Measurements from ENCODE around the gene CDX4. TPM values are rescaled to one million over a fixed set of nuclear protein-coding genes. Genes with fewer than 3 reads are reported as not detected.
"Not testable (repeated sequence)": the region's sequence is repeated elsewhere in the genome, so short reads cannot be mapped to it uniquely, and the experiment has no call there.

The CDX4 gene
- total RNA-seq, 1 experiment from 2014 or later, result not detected

- in situ Hi-C loops (cut with HindIII; ENCODE audit: low pct_unique_long_range_greater_than_20kb, low sequenced_read_pairs), result no loop called here
- TF ChIP-seq POLR2AphosphoS5 (IDR thresholded peaks at IDR 0.05; ENCODE audit: low read depth, low read length) (no peak), TCF7L2 (IDR thresholded peaks at IDR 0.05; ENCODE audit: low read depth, low read length) (no peak), REST (IDR thresholded peaks at IDR 0.05; ENCODE audit: insufficient read depth in 1 of 2, low read depth in 2 of 2, low read length in 1 of 2) (no peak), CTCF (IDR thresholded peaks at IDR 0.05) (no peak), SIN3A (IDR thresholded peaks at IDR 0.05; ENCODE audit: borderline replicate concordance, insufficient read depth, low read depth, low read length) (no peak)
- H3K4me1 ChIP-seq (ENCODE audit: control insufficient read depth, insufficient read depth, low read length), result no peaks in the 10 kb centered on the region
- H3K36me3 ChIP-seq (ENCODE audit: control insufficient read depth, insufficient read depth, low read length), result no peaks in the 10 kb centered on the region
- intact Hi-C loops (cut with micrococcal nuclease; ENCODE audit: unreplicated experiment), result no loop called here
- no peak overlapping the region for H3K27ac ChIP-seq (ENCODE audit: low read length)
- ATAC-seq, result no peak
- H3K9me3 ChIP-seq (ENCODE audit: control insufficient read depth, insufficient read depth, low read depth, low read length), result no peaks in the 10 kb centered on the region
- no peak overlapping the region for H3K4me3 ChIP-seq (ENCODE audit: low read depth in 2 of 2, low read length in 2 of 2)
- H3K27me3 ChIP-seq (ENCODE audit: control insufficient read depth, insufficient read depth, low read length), result no peaks in the 10 kb centered on the region
- POLR2A ChIA-PET, result no interaction called here
- CTCF ChIA-PET, result no interaction called here
- no peak for DNase-seq (ENCODE audit: low read depth, low spot score)
- no TSS peak for BruUV-seq (replicated peaks)
Observed at GRCh38 chrX:73490661-73491060, 43.8 kb downstream of the CDX4 start.

- intact Hi-C loops (cut with micrococcal nuclease; ENCODE audit: unreplicated experiment); ATAC-seq; BruUV-seq (replicated peaks); H3K36me3 ChIP-seq (ENCODE audit: control insufficient read depth, insufficient read depth, low read length); POLR2A ChIA-PET; H3K9me3 ChIP-seq (ENCODE audit: control insufficient read depth, insufficient read depth, low read depth, low read length); DNase-seq (ENCODE audit: low read depth, low spot score); CTCF ChIA-PET; H3K27me3 ChIP-seq (ENCODE audit: control insufficient read depth, insufficient read depth, low read length); in situ Hi-C loops (cut with HindIII; ENCODE audit: low pct_unique_long_range_greater_than_20kb, low sequenced_read_pairs); H3K27ac ChIP-seq (ENCODE audit: low read length); H3K4me1 ChIP-seq (ENCODE audit: control insufficient read depth, insufficient read depth, low read length); H3K4me3 ChIP-seq (ENCODE audit: low read depth in 2 of 2, low read length in 2 of 2): not testable (repeated sequence)
Observed at GRCh38 chrX:73492178-73492577, 45.3 kb downstream of the CDX4 start.

Other genes with a start within 250 kb of the CDX4 start
- 1.8 TPM for gene NAP1L2, start 232.2 kb upstream of the CDX4 start, total RNA-seq (2021; ENCODE audit: unreplicated experiment)
- 15.5 TPM for gene CHIC1, start 116.1 kb downstream of the CDX4 start, total RNA-seq (2021; ENCODE audit: unreplicated experiment)